Mesendoderm (in vitro differentiated cells): ENCODE data around the gene INSR.
"Not testable (repeated sequence)": the region's sequence is repeated elsewhere in the genome, so short reads cannot be mapped to it uniquely, and the experiment has no call there.

Source experiments
- DNase-seq: peaks from one replicate; pipeline ENCODE4 v3.0.0; 2013
- H2AK5ac ChIP-seq: 2 replicates; pipeline ENCODE4 v1.6.1; 2013; ENCODE audit warnings: low read length, inconsistent platforms
- H2BK120ac ChIP-seq: 2 replicates; pipeline ENCODE4 v1.6.1; 2013; ENCODE audit warnings: low read depth, mild to moderate bottlenecking, low read length, moderate library complexity, mixed read lengths
- H2BK15ac ChIP-seq: replicated peaks from 2 replicates; pipeline ENCODE4 v1.6.1; 2013; ENCODE audit warnings: low read depth, mild to moderate bottlenecking, moderate library complexity
- H2BK5ac ChIP-seq: 2 replicates; pipeline ENCODE4 v1.6.1; 2013; ENCODE audit warnings: low read length, inconsistent platforms
- H3K18ac ChIP-seq: 2 replicates; pipeline ENCODE4 v1.6.1; 2013; ENCODE audit warnings: mild to moderate bottlenecking, low read length, mixed read lengths
- H3K23ac ChIP-seq: one replicate; pipeline ENCODE4 v1.6.1; 2013; ENCODE audit warnings: low read length
- H3K27ac ChIP-seq: 2 replicates; pipeline ENCODE4 v1.5.1; 2013; ENCODE audit warnings: low read depth, mild to moderate bottlenecking, inconsistent platforms, low read length, moderate library complexity
- H3K27me3 ChIP-seq: 2 replicates; pipeline ENCODE4 v1.6.1; 2013; ENCODE audit warnings: low read length, control low read depth, mild to moderate bottlenecking, inconsistent platforms; ENCODE audit not compliant: insufficient read depth, poor library complexity
- H3K36me3 ChIP-seq: 2 replicates; pipeline ENCODE4 v1.6.1; 2013; ENCODE audit warnings: low read length, inconsistent platforms; ENCODE audit not compliant: control insufficient read depth, insufficient read depth
- H3K4ac ChIP-seq: one replicate; pipeline ENCODE4 v1.6.1; 2013; ENCODE audit warnings: low read depth, mild to moderate bottlenecking, low read length, moderate library complexity
- H3K4me1 ChIP-seq: 2 replicates; pipeline ENCODE4 v1.6.1; 2013; ENCODE audit warnings: low read depth, low read length, inconsistent platforms; ENCODE audit not compliant: control insufficient read depth
- H3K4me2 ChIP-seq: 2 replicates; pipeline ENCODE4 v1.6.1; 2013; ENCODE audit warnings: low read length
- H3K4me3 ChIP-seq: 2 replicates; pipeline ENCODE4 v1.5.1; 2013; ENCODE audit warnings: mild to moderate bottlenecking, low read length
- H3K56ac ChIP-seq: one replicate; pipeline ENCODE4 v1.6.1; 2013; ENCODE audit warnings: low read length
- H3K79me1 ChIP-seq: 2 replicates; pipeline ENCODE4 v1.6.1; 2013; ENCODE audit warnings: low read length, inconsistent platforms
- H3K79me2 ChIP-seq: 2 replicates; pipeline ENCODE4 v1.6.1; 2013; ENCODE audit warnings: mild to moderate bottlenecking, low read length; ENCODE audit not compliant: control insufficient read depth, insufficient read depth
- H3K9ac ChIP-seq: 2 replicates; pipeline ENCODE4 v1.6.1; 2013; ENCODE audit warnings: low read length, inconsistent platforms
- H4K5ac ChIP-seq: one replicate; pipeline ENCODE4 v1.6.1; 2013; ENCODE audit warnings: low read length
- H4K8ac ChIP-seq: one replicate; pipeline ENCODE4 v1.6.1; 2013; ENCODE audit warnings: low read depth, mild to moderate bottlenecking, control low read depth, low read length, moderate library complexity
- WGBS: extraction: QIAGEN DNeasy Blood & Tissue Kit; methylation state at CpG from one replicate; pipeline ENCODE4 v1.1.7; 2013; ENCODE audit warnings: low lambda C conversion rate, missing lambda C conversion rate; ENCODE audit not compliant: insufficient coverage; ENCODE audit errors: extremely low coverage; 5-methylcytosine and 5-hydroxymethylcytosine counted together

Gene INSR

DNA sequence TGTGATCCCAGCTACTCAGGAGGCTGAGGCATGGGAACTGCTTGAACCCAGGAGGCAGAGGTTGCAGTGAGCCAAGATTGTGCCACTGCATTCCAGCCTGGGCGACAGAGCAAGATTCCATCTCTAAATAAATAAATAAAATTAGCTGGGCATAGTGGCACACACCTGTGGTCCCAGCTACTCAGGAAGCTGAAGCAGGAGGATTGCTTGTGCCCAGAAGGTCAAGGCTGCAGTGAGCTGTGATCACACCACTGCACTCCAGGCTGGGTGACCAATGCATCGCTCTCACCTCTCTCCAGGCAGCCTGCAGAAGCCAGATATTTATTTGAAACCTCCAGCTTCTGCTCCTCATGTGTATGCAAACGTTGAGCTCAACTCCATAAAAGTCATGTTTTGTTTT lies 85.2 kb downstream of the INSR start:
- H3K9ac ChIP-seq, H3K4me1 ChIP-seq, DNase-seq, H4K8ac ChIP-seq, H3K27me3 ChIP-seq, H3K4ac ChIP-seq, H2BK5ac ChIP-seq, H3K36me3 ChIP-seq, H3K56ac ChIP-seq, H4K5ac ChIP-seq, H3K18ac ChIP-seq, H3K4me3 ChIP-seq, H3K23ac ChIP-seq, H3K27ac ChIP-seq, H3K79me2 ChIP-seq, H2AK5ac ChIP-seq, H2BK120ac ChIP-seq, H2BK15ac ChIP-seq, H3K79me1 ChIP-seq, H3K4me2 ChIP-seq: not testable (repeated sequence)
- WGBS = no CpG with 5 or more reads among the region's 3 CpGs

- DNase-seq = no peak
- Histone ChIP-seq H3K56ac (no peak overlapping the region), H3K27me3 (no peaks in the 10 kb centered on the region), H2BK120ac (no peak overlapping the region), H3K36me3 (no peaks in the 10 kb centered on the region), H4K5ac (no peak overlapping the region), H3K27ac (no peak overlapping the region), H3K4ac (no peak overlapping the region), H3K79me2 (no peaks in the 10 kb centered on the region), H4K8ac (no peak overlapping the region), H3K23ac (no peak overlapping the region), H3K4me2 (no peak overlapping the region), H3K79me1 (no peaks in the 10 kb centered on the region), H2AK5ac (no peak overlapping the region), H3K4me3 (no peak overlapping the region), H3K9ac (no peak overlapping the region), H3K4me1 (no peaks in the 10 kb centered on the region), H3K18ac (no peak overlapping the region), H2BK5ac (no peak overlapping the region), H2BK15ac (no peak overlapping the region)
- WGBS = no CpG with 5 or more reads among the region's 12 CpGs
Measured at GRCh38 chr19:7203332-7203731, 90.9 kb downstream of the INSR start.

DNA sequence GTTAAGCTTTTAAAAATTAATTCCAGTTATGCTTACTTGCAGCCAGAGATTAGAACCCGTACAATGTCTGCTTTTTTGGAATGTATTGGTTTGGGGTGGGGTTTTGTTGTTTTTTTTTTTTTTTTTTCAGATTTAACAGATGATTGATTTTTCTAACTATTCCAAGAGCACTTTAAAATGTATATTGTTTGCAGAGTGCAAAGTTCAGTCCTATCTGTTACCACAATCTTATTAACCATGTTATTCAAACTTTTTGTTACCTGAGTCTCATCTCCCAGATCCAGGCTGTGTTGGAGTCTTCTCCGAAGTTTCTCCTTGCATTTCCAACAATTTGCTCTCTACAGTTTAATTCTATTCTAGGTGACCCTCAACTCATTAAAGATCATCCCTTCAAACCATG lies 91.3 kb downstream of the INSR start:
- no CpG with 5 or more reads among the region's 2 CpGs for WGBS

GRCh38 chr19:7200736-7201135 lies 93.5 kb downstream of the INSR start:
- H3K36me3 ChIP-seq = no peaks in the 10 kb centered on the region
- no peak overlapping the region for H3K27ac ChIP-seq
- H3K56ac ChIP-seq = no peak overlapping the region
- H3K79me2 ChIP-seq = no peaks in the 10 kb centered on the region
- no peak for DNase-seq
- H2BK120ac ChIP-seq = no peak overlapping the region
- no peak overlapping the region for H3K4me3 ChIP-seq
- no CpG with 5 or more reads among the region's 4 CpGs for WGBS
- H3K18ac ChIP-seq = no peak overlapping the region
- no peak overlapping the region for H3K4ac ChIP-seq
- no peak overlapping the region for H2BK5ac ChIP-seq
- H3K9ac ChIP-seq = no peak overlapping the region
- no peaks in the 10 kb centered on the region for H3K4me1 ChIP-seq
- H2AK5ac ChIP-seq = no peak overlapping the region
- no peaks in the 10 kb centered on the region for H3K79me1 ChIP-seq
- no peak overlapping the region for H3K4me2 ChIP-seq
- no peak overlapping the region for H2BK15ac ChIP-seq
- no peak overlapping the region for H3K23ac ChIP-seq
- H4K5ac ChIP-seq = no peak overlapping the region
- no peak overlapping the region for H4K8ac ChIP-seq
- no peaks in the 10 kb centered on the region for H3K27me3 ChIP-seq

More for the DNA sequence above, 91.3 kb downstream of the INSR start:
- DNase-seq = no peak
- Histone ChIP-seq H2BK15ac (no peak overlapping the region), H3K18ac (no peak overlapping the region), H3K4ac (no peak overlapping the region), H3K4me3 (no peak overlapping the region), H2BK120ac (no peak overlapping the region), H3K9ac (no peak overlapping the region), H3K23ac (no peak overlapping the region), H3K4me2 (no peak overlapping the region), H3K56ac (no peak overlapping the region), H2AK5ac (no peak overlapping the region), H4K8ac (no peak overlapping the region), H3K36me3 (no peaks in the 10 kb centered on the region), H4K5ac (no peak overlapping the region), H3K4me1 (no peaks in the 10 kb centered on the region), H3K79me1 (no peaks in the 10 kb centered on the region), H3K27ac (no peak overlapping the region), H3K79me2 (no peaks in the 10 kb centered on the region), H3K27me3 (no peaks in the 10 kb centered on the region), H2BK5ac (no peak overlapping the region)

GRCh38 chr19:7199613-7200533 lies 94.3 kb downstream of the INSR start:
- WGBS = no CpG with 5 or more reads among the region's 14 CpGs
- Histone ChIP-seq H3K23ac (no peak overlapping the region), H3K4me2 (no peak overlapping the region), H3K4ac (no peak overlapping the region), H4K8ac (no peak overlapping the region), H3K79me2 (no peaks in the 10 kb centered on the region), H3K27ac (no peak overlapping the region), H3K36me3 (no peaks in the 10 kb centered on the region), H2AK5ac (no peak overlapping the region), H3K79me1 (no peaks in the 10 kb centered on the region), H3K4me1 (no peaks in the 10 kb centered on the region), H2BK120ac (no peak overlapping the region), H3K9ac (no peak overlapping the region), H3K18ac (no peak overlapping the region), H2BK15ac (no peak overlapping the region), H3K27me3 (no peaks in the 10 kb centered on the region), H3K56ac (no peak overlapping the region), H4K5ac (no peak overlapping the region), H3K4me3 (no peak overlapping the region), H2BK5ac (no peak overlapping the region)
- DNase-seq = peak; percentile 19
